G401.6 (cell line): ENCODE data around the gene MEG3.
"Not testable (repeated sequence)": the region's sequence is repeated elsewhere in the genome, so short reads cannot be mapped to it uniquely, and the experiment has no call there.

Source experiments
- FAIRE-seq: peaks from 2 replicates; lab custom pipeline; 2012; peaks lifted over from hg19 to GRCh38; lab: Jason Lieb, UNC

The MEG3 gene

GRCh38 chr14:100789460-100790417 lies 36.2 kb upstream of the MEG3 start:
- FAIRE-seq = no peak

- FAIRE-seq = no peak
Observed at GRCh38 chr14:100790502-100791347, 35.2 kb upstream of the MEG3 start.

GRCh38 chr14:100791348-100791735 lies 34.6 kb upstream of the MEG3 start:
- FAIRE-seq = no peak

GRCh38 chr14:100791995-100792394 lies 33.9 kb upstream of the MEG3 start:
- FAIRE-seq = no peak

GRCh38 chr14:100796946-100797345 lies 29.0 kb upstream of the MEG3 start:
- no peak for FAIRE-seq

GRCh38 chr14:100800041-100800440 lies 25.9 kb upstream of the MEG3 start:
- FAIRE-seq = no peak

GRCh38 chr14:100801433-100801832 lies 24.5 kb upstream of the MEG3 start:
- not testable (repeated sequence) for FAIRE-seq

- no peak for FAIRE-seq
Observed at GRCh38 chr14:100802179-100802578, 23.7 kb upstream of the MEG3 start.

GRCh38 chr14:100802766-100803165 lies 23.2 kb upstream of the MEG3 start:
- FAIRE-seq = no peak

- no peak for FAIRE-seq
Observed at GRCh38 chr14:100803226-100803625, 22.7 kb upstream of the MEG3 start.

GRCh38 chr14:100803676-100804075 lies 22.2 kb upstream of the MEG3 start:
- no peak for FAIRE-seq

- no peak for FAIRE-seq
Observed at GRCh38 chr14:100804138-100804537, 21.8 kb upstream of the MEG3 start.

GRCh38 chr14:100804558-100805309 lies 21.2 kb upstream of the MEG3 start:
- FAIRE-seq = no peak

- no peak for FAIRE-seq
Observed at GRCh38 chr14:100806386-100806785, 19.5 kb upstream of the MEG3 start.

- FAIRE-seq = no peak
Observed at GRCh38 chr14:100807496-100807895, 18.4 kb upstream of the MEG3 start.

- no peak for FAIRE-seq
Observed at GRCh38 chr14:100807979-100808734, 17.8 kb upstream of the MEG3 start.

GRCh38 chr14:100810435-100810834 lies 15.5 kb upstream of the MEG3 start:
- FAIRE-seq = no peak

GRCh38 chr14:100810861-100811461 lies 15.0 kb upstream of the MEG3 start:
- FAIRE-seq = no peak

- no peak for FAIRE-seq
Observed at GRCh38 chr14:100813291-100813690, 12.6 kb upstream of the MEG3 start.

- no peak for FAIRE-seq
Observed at GRCh38 chr14:100815478-100816285, 10.2 kb upstream of the MEG3 start.
